Keratinocyte (primary cell): ENCODE measurements around the gene KANTR.

Source experiments
- EZH2 ChIP-seq: IDR thresholded peaks from one replicate; pipeline ENCODE4 v1.6.1; 2012; ENCODE audit warnings: inconsistent platforms, mild to moderate bottlenecking, low read length, moderate library complexity
- TF ChIP-seq, protein P1 (sequence below), 3 experiments: IDR thresholded peaks in 1 of 3; conservative IDR thresholded peaks in 1 of 3; optimal IDR thresholded peaks in 1 of 3; 2 replicates in 2 of 3; 3 replicates in 1 of 3; pipeline versions ENCODE3 to v1.5.1; 2011; ENCODE audit warnings: low read length in 3 of 3, mild to moderate bottlenecking in 3 of 3, moderate library complexity in 2 of 3, control low read depth in 1 of 3, inconsistent platforms in 1 of 3; ENCODE audit not compliant: insufficient read depth in 2 of 3; ENCODE audit errors: extremely low read depth in 1 of 3

DNA sequence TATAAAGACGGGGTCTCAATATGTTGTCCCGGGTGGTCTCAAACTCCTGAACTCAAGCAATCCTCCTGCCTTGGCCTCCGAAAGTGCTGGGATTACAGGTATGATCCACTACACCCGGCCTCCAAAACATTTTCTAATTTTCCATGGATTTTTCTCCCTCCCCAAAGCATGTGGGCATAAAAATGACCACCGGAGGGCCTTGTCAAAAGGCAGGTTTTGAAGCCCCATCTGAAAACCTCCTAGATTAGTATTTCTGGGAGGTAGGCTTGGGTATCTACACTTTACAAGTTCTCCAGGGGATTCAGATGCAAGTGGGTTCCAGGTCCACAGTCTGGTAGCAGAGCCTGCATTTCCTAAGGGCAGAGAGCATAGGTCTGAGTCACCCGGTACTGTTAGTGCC lies 46.7 kb upstream of the KANTR start:
- TF ChIP-seq, protein P1, sequence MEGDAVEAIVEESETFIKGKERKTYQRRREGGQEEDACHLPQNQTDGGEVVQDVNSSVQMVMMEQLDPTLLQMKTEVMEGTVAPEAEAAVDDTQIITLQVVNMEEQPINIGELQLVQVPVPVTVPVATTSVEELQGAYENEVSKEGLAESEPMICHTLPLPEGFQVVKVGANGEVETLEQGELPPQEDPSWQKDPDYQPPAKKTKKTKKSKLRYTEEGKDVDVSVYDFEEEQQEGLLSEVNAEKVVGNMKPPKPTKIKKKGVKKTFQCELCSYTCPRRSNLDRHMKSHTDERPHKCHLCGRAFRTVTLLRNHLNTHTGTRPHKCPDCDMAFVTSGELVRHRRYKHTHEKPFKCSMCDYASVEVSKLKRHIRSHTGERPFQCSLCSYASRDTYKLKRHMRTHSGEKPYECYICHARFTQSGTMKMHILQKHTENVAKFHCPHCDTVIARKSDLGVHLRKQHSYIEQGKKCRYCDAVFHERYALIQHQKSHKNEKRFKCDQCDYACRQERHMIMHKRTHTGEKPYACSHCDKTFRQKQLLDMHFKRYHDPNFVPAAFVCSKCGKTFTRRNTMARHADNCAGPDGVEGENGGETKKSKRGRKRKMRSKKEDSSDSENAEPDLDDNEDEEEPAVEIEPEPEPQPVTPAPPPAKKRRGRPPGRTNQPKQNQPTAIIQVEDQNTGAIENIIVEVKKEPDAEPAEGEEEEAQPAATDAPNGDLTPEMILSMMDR (optimal IDR thresholded peaks at IDR 0.05 in 1 of 3, IDR thresholded peaks at IDR 0.05 in 1 of 3, conservative IDR thresholded peaks at IDR 0.05 in 1 of 3; ENCODE audit: extremely low read depth in 1 of 3, insufficient read depth in 2 of 3, low read length in 3 of 3) = peak in 1 of 3 experiments; percentile 17
- TF ChIP-seq EZH2 = no peak
